Breast epithelium (tissue), 3 donors: Measurements from ENCODE around the gene IGSF9.

Experiments used
- POLR2AphosphoS5 ChIP-seq, 3 donors: sonication (generic); formaldehyde crosslinking; IDR thresholded peaks; one replicate each; pipeline ENCODE4 v1.6.1; 2017; ENCODE audit warnings: antibody characterized with exemption in 3 of 3
- TF ChIP-seq, protein P1 (sequence below), 3 donors: fragments of 450-650 bp; IDR thresholded peaks; one replicate each; pipeline ENCODE4 v1.5.1; 2016 to 2017; ENCODE audit warnings: antibody characterized with exemption in 3 of 3, mild to moderate bottlenecking in 3 of 3, moderate library complexity in 3 of 3

DNA sequence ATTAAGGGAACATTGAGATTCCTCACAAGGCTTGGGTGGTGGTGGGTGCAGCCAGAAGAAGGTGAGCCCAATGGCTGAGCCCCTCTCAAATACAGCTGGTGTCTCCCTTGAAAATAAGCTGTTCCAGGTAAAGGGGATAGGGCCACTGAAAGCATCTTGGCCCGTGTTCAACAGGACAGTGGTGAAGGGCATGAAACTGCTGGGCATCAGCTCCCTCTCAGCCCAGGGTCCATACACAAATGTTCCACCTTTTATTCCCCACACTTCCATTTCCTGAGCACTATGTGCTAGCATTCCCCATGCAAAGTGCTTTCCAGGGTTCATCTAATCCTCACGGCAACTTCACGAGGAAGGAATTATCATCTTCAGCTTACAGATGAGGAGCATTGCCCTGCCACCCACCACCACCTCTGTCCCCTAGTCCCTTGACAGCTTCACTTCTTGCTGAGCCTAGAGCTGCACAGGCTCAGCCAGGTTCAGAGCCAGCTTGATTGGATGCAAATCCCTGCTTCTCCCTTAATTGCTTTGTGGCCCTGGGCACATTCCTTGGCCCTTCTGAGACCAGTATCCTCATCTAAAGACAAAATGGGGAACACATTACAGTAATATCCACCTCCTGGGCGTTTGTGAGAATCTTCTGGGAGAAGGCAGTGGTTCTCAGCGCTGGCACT, 29.7 kb downstream of the IGSF9 start:
- TF ChIP-seq, protein P1, sequence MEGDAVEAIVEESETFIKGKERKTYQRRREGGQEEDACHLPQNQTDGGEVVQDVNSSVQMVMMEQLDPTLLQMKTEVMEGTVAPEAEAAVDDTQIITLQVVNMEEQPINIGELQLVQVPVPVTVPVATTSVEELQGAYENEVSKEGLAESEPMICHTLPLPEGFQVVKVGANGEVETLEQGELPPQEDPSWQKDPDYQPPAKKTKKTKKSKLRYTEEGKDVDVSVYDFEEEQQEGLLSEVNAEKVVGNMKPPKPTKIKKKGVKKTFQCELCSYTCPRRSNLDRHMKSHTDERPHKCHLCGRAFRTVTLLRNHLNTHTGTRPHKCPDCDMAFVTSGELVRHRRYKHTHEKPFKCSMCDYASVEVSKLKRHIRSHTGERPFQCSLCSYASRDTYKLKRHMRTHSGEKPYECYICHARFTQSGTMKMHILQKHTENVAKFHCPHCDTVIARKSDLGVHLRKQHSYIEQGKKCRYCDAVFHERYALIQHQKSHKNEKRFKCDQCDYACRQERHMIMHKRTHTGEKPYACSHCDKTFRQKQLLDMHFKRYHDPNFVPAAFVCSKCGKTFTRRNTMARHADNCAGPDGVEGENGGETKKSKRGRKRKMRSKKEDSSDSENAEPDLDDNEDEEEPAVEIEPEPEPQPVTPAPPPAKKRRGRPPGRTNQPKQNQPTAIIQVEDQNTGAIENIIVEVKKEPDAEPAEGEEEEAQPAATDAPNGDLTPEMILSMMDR (IDR thresholded peaks at IDR 0.05): no peak
- TF ChIP-seq POLR2AphosphoS5 (IDR thresholded peaks at IDR 0.05): no peak
